ENCODE data around the gene ATP13A3. TPM values are rescaled to one million over a fixed set of nuclear protein-coding genes. Genes with fewer than 3 reads are reported as not detected.

ATP13A3 gene
- total and polyA plus RNA-seq, 2 of the 4 experiments (the other 2 are of a cell fraction), result 48.1 to 154 TPM

DNA sequence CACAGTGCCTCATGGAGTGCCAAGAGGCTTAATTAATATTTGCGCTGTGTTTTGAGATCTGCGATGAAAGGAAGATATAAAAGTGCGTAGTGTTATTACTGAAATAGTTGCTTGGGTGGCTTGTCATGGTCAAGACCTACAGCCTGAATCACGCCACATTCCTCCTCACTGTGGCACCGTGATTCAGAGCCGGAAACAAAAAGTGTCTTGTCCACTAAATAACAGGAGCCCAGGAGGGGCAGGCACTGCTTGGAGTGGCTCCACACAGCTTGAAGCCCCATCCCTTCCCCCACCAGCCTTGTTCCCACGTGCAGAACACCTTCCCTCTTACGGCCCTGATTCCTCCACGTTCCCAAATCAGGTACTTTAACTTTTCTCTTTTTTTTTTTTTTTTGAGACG is 116.0 kb downstream of the ATP13A3 start:
- Histone ChIP-seq H3K27me3 (ENCODE audit: control insufficient read depth, insufficient read depth, low read length) (peaks cover 5% of the 10 kb centered on the region; the same call in 1 of the 2 replicates), H3K4me1 (ENCODE audit: control insufficient read depth, insufficient read depth, low read length) (peaks cover 17% of the 10 kb centered on the region), H2BK120ac (ENCODE audit: low read depth, low read length) (no peak overlapping the region), H3K18ac (ENCODE audit: low read depth, low read length) (no peak overlapping the region), H4K5ac (ENCODE audit: low read depth, low read length) (no peak overlapping the region), H3K9me3 (ENCODE audit: control insufficient read depth, insufficient read depth, low read length) (no peaks in the 10 kb centered on the region), H3K9ac (ENCODE audit: low read depth, low read length) (no peak overlapping the region), H3K14ac (replicated peaks; ENCODE audit: low read depth, low read length) (no peak overlapping the region), H2AK9ac (replicated peaks; ENCODE audit: low read depth, low read length, poor library complexity) (peak overlapping the region; percentile 23), H3K4me3 (ENCODE audit: insufficient read depth, low read depth, low read length) (no peak overlapping the region), H3K56ac (ENCODE audit: extremely low read depth, insufficient read depth, low read length) (no peak overlapping the region), H3K4me2 (ENCODE audit: low read depth, low read length) (no peak overlapping the region), H4K91ac (ENCODE audit: insufficient read depth, low read depth, low read length) (no peak overlapping the region), H2AK5ac (ENCODE audit: low read depth, low read length) (peak overlapping the region; percentile 30), H2BK15ac (ENCODE audit: low read depth, low read length) (no peak overlapping the region), H3K79me1 (ENCODE audit: low read depth in 1 of 2, low read length in 2 of 2) (no peaks in the 10 kb centered on the region), H3K4ac (ENCODE audit: low read depth, low read length) (no peak overlapping the region), H3K27ac (ENCODE audit: insufficient read depth, low read length) (no peak overlapping the region), H3K9me1 (ENCODE audit: insufficient read depth, low read length) (peaks cover 6% of the 10 kb centered on the region; the same call in 1 of the 2 replicates), H4K8ac (ENCODE audit: low read depth in 2 of 2, low read length in 2 of 2) (no peak overlapping the region), H3K23ac (ENCODE audit: low read depth, low read length) (no peak overlapping the region), H2BK20ac (ENCODE audit: low read depth, low read length) (no peak overlapping the region), H3K36me3 (ENCODE audit: control insufficient read depth, insufficient read depth, low read length) (no peaks in the 10 kb centered on the region), H2AFZ (replicated peaks; ENCODE audit: low read length, poor library complexity) (no peak overlapping the region), H2BK5ac (ENCODE audit: low read depth, low read length, poor library complexity, severe bottlenecking) (no peak overlapping the region), H4K20me1 (ENCODE audit: insufficient read depth, low read length) (no peaks in the 10 kb centered on the region)
- in situ Hi-C loops (cut with MboI; ENCODE audit: low sequenced_read_pairs) (no loop called here), intact Hi-C loops (cut with micrococcal nuclease) (no loop called here), dilution Hi-C loops (cut with HindIII; ENCODE audit: low sequenced_read_pairs, unreplicated experiment) (no loop called here)
- TF ChIP-seq BHLHE40 (IDR thresholded peaks at IDR 0.05; ENCODE audit: low read depth, low read length) (no peak), SMC3 (IDR thresholded peaks at IDR 0.05; ENCODE audit: low read depth, low read length) (no peak), CHD1 (IDR thresholded peaks at IDR 0.05; ENCODE audit: low read depth, low read length) (no peak)
- TF ChIP-seq, protein P1, sequence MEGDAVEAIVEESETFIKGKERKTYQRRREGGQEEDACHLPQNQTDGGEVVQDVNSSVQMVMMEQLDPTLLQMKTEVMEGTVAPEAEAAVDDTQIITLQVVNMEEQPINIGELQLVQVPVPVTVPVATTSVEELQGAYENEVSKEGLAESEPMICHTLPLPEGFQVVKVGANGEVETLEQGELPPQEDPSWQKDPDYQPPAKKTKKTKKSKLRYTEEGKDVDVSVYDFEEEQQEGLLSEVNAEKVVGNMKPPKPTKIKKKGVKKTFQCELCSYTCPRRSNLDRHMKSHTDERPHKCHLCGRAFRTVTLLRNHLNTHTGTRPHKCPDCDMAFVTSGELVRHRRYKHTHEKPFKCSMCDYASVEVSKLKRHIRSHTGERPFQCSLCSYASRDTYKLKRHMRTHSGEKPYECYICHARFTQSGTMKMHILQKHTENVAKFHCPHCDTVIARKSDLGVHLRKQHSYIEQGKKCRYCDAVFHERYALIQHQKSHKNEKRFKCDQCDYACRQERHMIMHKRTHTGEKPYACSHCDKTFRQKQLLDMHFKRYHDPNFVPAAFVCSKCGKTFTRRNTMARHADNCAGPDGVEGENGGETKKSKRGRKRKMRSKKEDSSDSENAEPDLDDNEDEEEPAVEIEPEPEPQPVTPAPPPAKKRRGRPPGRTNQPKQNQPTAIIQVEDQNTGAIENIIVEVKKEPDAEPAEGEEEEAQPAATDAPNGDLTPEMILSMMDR (conservative IDR thresholded peaks at IDR 0.05; ENCODE audit: low read depth, low read length), result no peak
- TF ChIP-seq, protein P2, sequence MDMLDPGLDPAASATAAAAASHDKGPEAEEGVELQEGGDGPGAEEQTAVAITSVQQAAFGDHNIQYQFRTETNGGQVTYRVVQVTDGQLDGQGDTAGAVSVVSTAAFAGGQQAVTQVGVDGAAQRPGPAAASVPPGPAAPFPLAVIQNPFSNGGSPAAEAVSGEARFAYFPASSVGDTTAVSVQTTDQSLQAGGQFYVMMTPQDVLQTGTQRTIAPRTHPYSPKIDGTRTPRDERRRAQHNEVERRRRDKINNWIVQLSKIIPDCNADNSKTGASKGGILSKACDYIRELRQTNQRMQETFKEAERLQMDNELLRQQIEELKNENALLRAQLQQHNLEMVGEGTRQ (IDR thresholded peaks at IDR 0.05; ENCODE audit: low read depth, low read length), result no peak
- ChIA-PET CTCF (interaction anchor here (1.9 kb wide), 1 partner anchor 27 kb away, joined by 4 read pairs; no protein-coding TSS in a partner anchor), POLR2A (ENCODE audit: unreplicated experiment) (no interaction called here)
- ATAC-seq (ENCODE audit: low read depth) (no peak), DNase-seq (no peak)
- no TSS peak for BruUV-seq (replicated peaks)
- WGBS, 2 experiments (ENCODE audit: extremely low coverage in 2 of 2, insufficient read length in 1 of 2), result 81 to 100% methylated on average over 3 of the region's 10 CpGs

All from IMR-90 (cell line).